Panc1 (cell line): ENCODE measurements around the gene FFAR2.

Experiments used
- POLR2AphosphoS5 ChIP-seq: IDR thresholded peaks from 2 replicates; pipeline ENCODE4 v1.6.1; 2012; ENCODE audit warnings: mild to moderate bottlenecking, low read depth, low read length, moderate library complexity
- SIN3A ChIP-seq: IDR thresholded peaks from 2 replicates; pipeline ENCODE4 v1.6.1; 2012; ENCODE audit warnings: low read depth, mild to moderate bottlenecking, low read length, moderate library complexity, borderline replicate concordance; ENCODE audit not compliant: insufficient read depth
- TCF7L2 ChIP-seq: IDR thresholded peaks from 2 replicates; pipeline ENCODE4 v1.6.1; 2011; ENCODE audit warnings: mild to moderate bottlenecking, low read depth, low read length, inconsistent platforms
- TF ChIP-seq, protein P1 (sequence below): fragments of 450-650 bp; IDR thresholded peaks from 2 replicates; pipeline ENCODE4 v1.5.1; 2017; ENCODE audit warnings: mild to moderate bottlenecking

GRCh38 chr19:35414442-35414841 is 33.6 kb upstream of the FFAR2 start:
- TF ChIP-seq, protein P1, sequence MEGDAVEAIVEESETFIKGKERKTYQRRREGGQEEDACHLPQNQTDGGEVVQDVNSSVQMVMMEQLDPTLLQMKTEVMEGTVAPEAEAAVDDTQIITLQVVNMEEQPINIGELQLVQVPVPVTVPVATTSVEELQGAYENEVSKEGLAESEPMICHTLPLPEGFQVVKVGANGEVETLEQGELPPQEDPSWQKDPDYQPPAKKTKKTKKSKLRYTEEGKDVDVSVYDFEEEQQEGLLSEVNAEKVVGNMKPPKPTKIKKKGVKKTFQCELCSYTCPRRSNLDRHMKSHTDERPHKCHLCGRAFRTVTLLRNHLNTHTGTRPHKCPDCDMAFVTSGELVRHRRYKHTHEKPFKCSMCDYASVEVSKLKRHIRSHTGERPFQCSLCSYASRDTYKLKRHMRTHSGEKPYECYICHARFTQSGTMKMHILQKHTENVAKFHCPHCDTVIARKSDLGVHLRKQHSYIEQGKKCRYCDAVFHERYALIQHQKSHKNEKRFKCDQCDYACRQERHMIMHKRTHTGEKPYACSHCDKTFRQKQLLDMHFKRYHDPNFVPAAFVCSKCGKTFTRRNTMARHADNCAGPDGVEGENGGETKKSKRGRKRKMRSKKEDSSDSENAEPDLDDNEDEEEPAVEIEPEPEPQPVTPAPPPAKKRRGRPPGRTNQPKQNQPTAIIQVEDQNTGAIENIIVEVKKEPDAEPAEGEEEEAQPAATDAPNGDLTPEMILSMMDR: no peak
- TF ChIP-seq POLR2AphosphoS5 (no peak), SIN3A (no peak), TCF7L2 (no peak)
